ENCODE results near the gene TFAP2A. TPM values are rescaled to one million over a fixed set of nuclear protein-coding genes. Genes with fewer than 3 reads are reported as not detected.
A peak's percentile ranks its signal among the peaks of the same experiment; 100 is the strongest.

The TFAP2A gene
- total and polyA plus RNA-seq, 2 experiments from 2014 or later: 2.5 to 7.2 TPM

- H3K4me1 ChIP-seq (ENCODE audit: insufficient read depth): no peaks in the 10 kb centered on the region
- no peak for DNase-seq
- peak overlapping the region; percentile 46; the same call in 1 of the 2 replicates for H2AFZ ChIP-seq
- H3K4me2 ChIP-seq (ENCODE audit: unreplicated experiment): no peak overlapping the region
- peaks cover 71% of the 10 kb centered on the region for H3K27me3 ChIP-seq (replicated peaks; ENCODE audit: insufficient read depth)
- H3K9me2 ChIP-seq (ENCODE audit: insufficient read depth): no peaks in the 10 kb centered on the region
- no peaks in the 10 kb centered on the region for H3K9me3 ChIP-seq (ENCODE audit: low read depth)
- peak overlapping the region; percentile 24; the same call in 1 of the 2 replicates for H3K4me3 ChIP-seq
- no peaks in the 10 kb centered on the region for H3K79me2 ChIP-seq (ENCODE audit: insufficient read depth)
- no peak overlapping the region for H3K27ac ChIP-seq
- in situ Hi-C loops (cut with MboI): no loop called here
- no peaks in the 10 kb centered on the region for H3K36me3 ChIP-seq (ENCODE audit: low read depth)
- no peak overlapping the region for H3K9ac ChIP-seq
- WGBS, 2 experiments (ENCODE audit: low coverage in 1 of 2, low lambda C conversion rate in 2 of 2, missing lambda C conversion rate in 2 of 2): 21 to 24% methylated on average over 22 of the region's 22 CpGs
- H3F3A ChIP-seq (ENCODE audit: insufficient read depth): no peaks in the 10 kb centered on the region
- no peaks in the 10 kb centered on the region for H4K20me1 ChIP-seq (ENCODE audit: insufficient read depth)
- no peak for TF ChIP-seq EZH2phosphoT487 (IDR thresholded peaks at IDR 0.05; ENCODE audit: insufficient read depth, low read depth)
- TF ChIP-seq EZH2 (IDR thresholded peaks at IDR 0.05; ENCODE audit: insufficient read depth, poor library complexity, severe bottlenecking): no peak
Measured at GRCh38 chr6:10382728-10383330, 32.0 kb downstream of the TFAP2A start.

GRCh38 chr6:10382322-10382721, 32.6 kb downstream of the TFAP2A start:
- Histone ChIP-seq H3K9ac (no peak overlapping the region), H4K20me1 (ENCODE audit: insufficient read depth) (no peaks in the 10 kb centered on the region), H3K27me3 (replicated peaks; ENCODE audit: insufficient read depth) (peaks cover 66% of the 10 kb centered on the region), H2AFZ (peak overlapping the region; percentile 38; the same call in 1 of the 2 replicates), H3K36me3 (ENCODE audit: low read depth) (no peaks in the 10 kb centered on the region), H3K4me2 (ENCODE audit: unreplicated experiment) (no peak overlapping the region), H3K4me3 (no peak overlapping the region), H3F3A (ENCODE audit: insufficient read depth) (no peaks in the 10 kb centered on the region), H3K9me3 (ENCODE audit: low read depth) (no peaks in the 10 kb centered on the region), H3K79me2 (ENCODE audit: insufficient read depth) (no peaks in the 10 kb centered on the region), H3K27ac (no peak overlapping the region), H3K4me1 (ENCODE audit: insufficient read depth) (no peaks in the 10 kb centered on the region), H3K9me2 (ENCODE audit: insufficient read depth) (no peaks in the 10 kb centered on the region)
- TF ChIP-seq EZH2phosphoT487 (IDR thresholded peaks at IDR 0.05; ENCODE audit: insufficient read depth, low read depth): no peak
- TF ChIP-seq EZH2 (IDR thresholded peaks at IDR 0.05; ENCODE audit: insufficient read depth, poor library complexity, severe bottlenecking): no peak
- no peak for DNase-seq
- 12 to 14% methylated on average over 15 of the region's 15 CpGs for WGBS, 2 experiments (ENCODE audit: low coverage in 1 of 2, low lambda C conversion rate in 2 of 2, missing lambda C conversion rate in 2 of 2)
- in situ Hi-C loops (cut with MboI): no loop called here

- WGBS, 2 experiments (ENCODE audit: low coverage in 1 of 2, low lambda C conversion rate in 2 of 2, missing lambda C conversion rate in 2 of 2): 17 to 21% methylated on average over 12 to 25 of the region's 26 CpGs
- TF ChIP-seq EZH2 (IDR thresholded peaks at IDR 0.05; ENCODE audit: insufficient read depth, poor library complexity, severe bottlenecking) (no peak), EZH2phosphoT487 (IDR thresholded peaks at IDR 0.05; ENCODE audit: insufficient read depth, low read depth) (no peak)
- peaks cover 61% of the 10 kb centered on the region for H3K27me3 ChIP-seq (replicated peaks; ENCODE audit: insufficient read depth)
Measured at GRCh38 chr6:10381830-10382208, 33.1 kb downstream of the TFAP2A start.

GRCh38 chr6:10381133-10381829, 33.6 kb downstream of the TFAP2A start:
- no peak for DNase-seq
- Histone ChIP-seq H3F3A (ENCODE audit: insufficient read depth) (no peaks in the 10 kb centered on the region), H3K27ac (no peak overlapping the region), H2AFZ (no peak overlapping the region), H3K4me2 (ENCODE audit: unreplicated experiment) (no peak overlapping the region), H3K9ac (no peak overlapping the region), H3K36me3 (ENCODE audit: low read depth) (no peaks in the 10 kb centered on the region), H3K9me2 (ENCODE audit: insufficient read depth) (no peaks in the 10 kb centered on the region), H3K27me3 (replicated peaks; ENCODE audit: insufficient read depth) (peaks cover 56% of the 10 kb centered on the region), H3K79me2 (ENCODE audit: insufficient read depth) (no peaks in the 10 kb centered on the region), H3K4me3 (no peak overlapping the region), H3K9me3 (ENCODE audit: low read depth) (no peaks in the 10 kb centered on the region), H3K4me1 (ENCODE audit: insufficient read depth) (no peaks in the 10 kb centered on the region), H4K20me1 (ENCODE audit: insufficient read depth) (no peaks in the 10 kb centered on the region)
- in situ Hi-C loops (cut with MboI): no loop called here
- WGBS, 2 experiments (ENCODE audit: low coverage in 1 of 2, low lambda C conversion rate in 2 of 2, missing lambda C conversion rate in 2 of 2): 18 to 19% methylated on average over 34 of the region's 34 CpGs
- TF ChIP-seq EZH2phosphoT487 (IDR thresholded peaks at IDR 0.05; ENCODE audit: insufficient read depth, low read depth) (no peak), EZH2 (IDR thresholded peaks at IDR 0.05; ENCODE audit: insufficient read depth, poor library complexity, severe bottlenecking) (no peak)

More at GRCh38 chr6:10381830-10382208, 33.1 kb downstream of the TFAP2A start:
- H3K9ac ChIP-seq: no peak overlapping the region
- no peaks in the 10 kb centered on the region for H3K4me1 ChIP-seq (ENCODE audit: insufficient read depth)
- H3K36me3 ChIP-seq (ENCODE audit: low read depth): no peaks in the 10 kb centered on the region
- DNase-seq: no peak
- H3K79me2 ChIP-seq (ENCODE audit: insufficient read depth): no peaks in the 10 kb centered on the region
- no peaks in the 10 kb centered on the region for H3F3A ChIP-seq (ENCODE audit: insufficient read depth)
- in situ Hi-C loops (cut with MboI): no loop called here
- no peaks in the 10 kb centered on the region for H3K9me3 ChIP-seq (ENCODE audit: low read depth)
- no peak overlapping the region for H3K27ac ChIP-seq
- H2AFZ ChIP-seq: no peak overlapping the region
- H4K20me1 ChIP-seq (ENCODE audit: insufficient read depth): no peaks in the 10 kb centered on the region
- no peak overlapping the region for H3K4me2 ChIP-seq (ENCODE audit: unreplicated experiment)
- no peak overlapping the region for H3K4me3 ChIP-seq
- H3K9me2 ChIP-seq (ENCODE audit: insufficient read depth): no peaks in the 10 kb centered on the region

Measured in GM23248 (cell line).